GM12891 (cell line): ENCODE results near the gene BCL3.

Experiments used
- PAX5 ChIP-seq: IDR thresholded peaks from 2 replicates; pipeline ENCODE4 v1.6.1; 2011; ENCODE audit warnings: low read length, moderate library complexity, mild to moderate bottlenecking; ENCODE audit not compliant: insufficient read depth, severe bottlenecking
- POLR2A ChIP-seq: IDR thresholded peaks from 2 replicates; pipeline ENCODE4 v1.6.1; 2011; ENCODE audit warnings: low read depth, low read length, control low read depth
- POLR2AphosphoS5 ChIP-seq: IDR thresholded peaks from 2 replicates; pipeline ENCODE4 v1.6.1; 2011; ENCODE audit warnings: low read depth, low read length, control low read depth
- SPI1 ChIP-seq: IDR thresholded peaks from 2 replicates; pipeline ENCODE4 v1.6.1; 2011; ENCODE audit warnings: low read depth, low read length, control low read depth
- TAF1 ChIP-seq: IDR thresholded peaks from 2 replicates; pipeline ENCODE4 v1.6.1; 2011; ENCODE audit warnings: low read depth, low read length, control low read depth

DNA sequence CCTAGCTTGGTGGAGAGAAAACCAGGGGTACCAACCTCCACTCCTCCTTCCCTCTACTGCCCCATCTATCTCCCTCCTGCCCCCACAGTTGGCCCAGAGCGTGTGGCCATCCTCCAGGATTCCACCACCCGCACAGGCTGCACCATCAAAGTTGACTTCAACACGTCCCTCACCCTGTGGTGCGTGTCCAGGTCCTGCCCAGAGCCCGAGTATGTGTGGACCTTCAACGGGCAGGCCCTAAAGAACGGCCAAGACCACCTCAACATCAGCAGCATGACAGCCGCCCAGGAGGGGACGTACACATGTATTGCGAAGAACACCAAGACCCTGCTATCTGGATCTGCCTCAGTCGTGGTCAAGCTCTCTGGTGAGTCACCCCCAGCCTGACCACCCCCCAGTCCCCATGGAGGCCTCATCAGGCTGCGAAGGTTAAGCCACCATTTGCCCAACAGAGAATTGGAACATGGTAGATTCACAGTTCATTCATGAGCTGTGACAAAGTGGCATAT, 43.0 kb upstream of the BCL3 start:
- TF ChIP-seq POLR2AphosphoS5, result no peak
- TF ChIP-seq POLR2A, result no peak
- TF ChIP-seq TAF1, result no peak
- TF ChIP-seq PAX5, result no peak
- TF ChIP-seq SPI1, result no peak
